GM23338 (cell line): Measurements from ENCODE around the gene DPYSL5. TPM values are rescaled to one million over a fixed set of nuclear protein-coding genes. Genes with fewer than 3 reads are reported as not detected.
A peak's percentile ranks its signal among the peaks of the same experiment; 100 is the strongest.

ENCODE experiments used
- ATAC-seq: fragments of 200-7000 bp; cut with Tn5 transposase; 3 replicates; pipeline ENCODE4 v1.9.1; 2020
- DNase-seq: peaks from one replicate; pipeline ENCODE4 v3.0.0-alpha.2; 2015; ENCODE audit warnings: low spot score
- H2AFZ ChIP-seq: fragments of 200-600 bp; sonication (generic); 2 replicates; pipeline ENCODE4 v1.8.0; 2016; ENCODE audit warnings: antibody characterized with exemption, mild to moderate bottlenecking, moderate library complexity
- H3F3A ChIP-seq: fragments of 200-600 bp; sonication (generic); replicated peaks from 2 replicates; pipeline ENCODE4 v1.8.0; 2017; ENCODE audit warnings: antibody characterized with exemption, mixed run types, low read depth
- H3K27ac ChIP-seq: fragments of 200-600 bp; sonication (generic); 2 replicates; pipeline ENCODE4 v1.6.1; 2016; ENCODE audit warnings: low read depth
- H3K27me3 ChIP-seq: fragments of 200-600 bp; sonication (generic); 2 replicates; pipeline ENCODE4 v1.8.0; 2016; ENCODE audit warnings: mild to moderate bottlenecking, mixed run types, moderate library complexity; ENCODE audit not compliant: insufficient read depth
- H3K36me3 ChIP-seq: fragments of 200-600 bp; sonication (generic); 2 replicates; pipeline ENCODE4 v1.8.0; 2016; ENCODE audit warnings: mild to moderate bottlenecking; ENCODE audit not compliant: insufficient read depth
- H3K4me1 ChIP-seq: fragments of 200-600 bp; sonication (generic); 2 replicates; pipeline ENCODE4 v1.8.0; 2016; ENCODE audit warnings: mild to moderate bottlenecking, moderate library complexity; ENCODE audit not compliant: insufficient read depth
- H3K4me2 ChIP-seq: fragments of 200-600 bp; sonication (generic); 2 replicates; pipeline ENCODE4 v1.7.1; 2017; ENCODE audit warnings: mixed run types
- H3K4me3 ChIP-seq: fragments of 200-600 bp; sonication (generic); 2 replicates; pipeline ENCODE4 v1.6.1; 2016; ENCODE audit warnings: mixed run types
- H3K79me2 ChIP-seq: fragments of 200-600 bp; sonication (generic); replicated peaks from 2 replicates; pipeline ENCODE4 v1.8.0; 2017; ENCODE audit warnings: mild to moderate bottlenecking; ENCODE audit not compliant: insufficient read depth
- H3K9me2 ChIP-seq: fragments of 200-600 bp; sonication (generic); 2 replicates; pipeline ENCODE4 v1.8.0; 2017; ENCODE audit not compliant: insufficient read depth
- H4K20me1 ChIP-seq: fragments of 200-600 bp; sonication (generic); replicated peaks from 2 replicates; pipeline ENCODE4 v1.8.0; 2017; ENCODE audit warnings: mild to moderate bottlenecking; ENCODE audit not compliant: insufficient read depth
- H3K27ac Mint-ChIP-seq: 2 replicates; pipeline ENCODE4 v1.8.0; 2020; ENCODE audit warnings: inconsistent platforms, mild to moderate bottlenecking, moderate library complexity, mixed read lengths
- H3K27me3 Mint-ChIP-seq: 3 replicates; pipeline ENCODE4 v1.8.0; 2022; ENCODE audit warnings: low read depth, mild to moderate bottlenecking, moderate library complexity, mixed read lengths, inconsistent platforms; ENCODE audit not compliant: insufficient read depth, poor library complexity
- H3K36me3 Mint-ChIP-seq: 3 replicates; pipeline ENCODE4 v1.8.0; 2021; ENCODE audit warnings: low read depth, mild to moderate bottlenecking, inconsistent platforms, moderate library complexity, mixed read lengths
- H3K4me1 Mint-ChIP-seq: 3 replicates; pipeline ENCODE4 v1.8.0; 2020; ENCODE audit warnings: mild to moderate bottlenecking, inconsistent platforms, mixed read lengths
- H3K4me3 Mint-ChIP-seq: 3 replicates; pipeline ENCODE4 v1.8.0; 2021; ENCODE audit warnings: moderate library complexity, mild to moderate bottlenecking, inconsistent platforms, mixed read lengths
- H3K9me3 Mint-ChIP-seq: 3 replicates; pipeline ENCODE4 v1.8.0; 2020; ENCODE audit warnings: moderate library complexity, mild to moderate bottlenecking, inconsistent platforms, mixed read lengths
- CREB1 ChIP-seq: fragments of 250-450 bp; sonication (Bioruptor Pico); IDR thresholded peaks from 2 replicates; pipeline ENCODE4 v1.5.0; 2020; ENCODE audit warnings: low read depth, mild to moderate bottlenecking, moderate library complexity
- EZH2 ChIP-seq: fragments of 200-600 bp; sonication (generic); IDR thresholded peaks from one replicate; pipeline ENCODE4 v1.8.0; 2017; ENCODE audit warnings: antibody characterized with exemption, mild to moderate bottlenecking, low read depth; ENCODE audit not compliant: unreplicated experiment
- EZH2phosphoT487 ChIP-seq: fragments of 200-600 bp; sonication (generic); IDR thresholded peaks from one replicate; pipeline ENCODE4 v1.8.1; 2018; ENCODE audit warnings: antibody characterized with exemption; ENCODE audit not compliant: unreplicated experiment
- NANOG ChIP-seq: IDR thresholded peaks from 2 replicates; pipeline ENCODE4 v1.6.1; 2016; ENCODE audit warnings: antibody characterized with exemption, borderline replicate concordance
- POLR2AphosphoS5 ChIP-seq: IDR thresholded peaks from 2 replicates; pipeline ENCODE4 v1.6.1; 2016; ENCODE audit warnings: antibody characterized with exemption, low read depth
- ZNF331 ChIP-seq: fragments of 250-450 bp; sonication (Bioruptor Pico); IDR thresholded peaks from 2 replicates; pipeline ENCODE4 v1.5.0; 2020; ENCODE audit warnings: low read depth, mild to moderate bottlenecking, moderate library complexity
- polyA plus RNA-seq: library from polyadenylated mRNA; unstranded; fragments of >200 nt; fragmentation: Nextera tagmentation; extraction: Ambion mirVana; gene quantifications from 2 replicates; pipeline ENCODE4 v1.2.1, GENCODE V29; 2016
- total RNA-seq: library from RNA; depleted of rRNA; stranded (reverse); fragments of >200 nt; shearing (Covaris generic); gene quantifications from 2 replicates; pipeline ENCODE4 v1.2.3, GENCODE V29; 2014
- TF ChIP-seq, protein P1 (sequence below): IDR thresholded peaks from 2 replicates; pipeline ENCODE4 v1.6.1; 2016; ENCODE audit warnings: antibody characterized with exemption
- TF ChIP-seq, protein P2 (sequence below): fragments of 250-450 bp; sonication (Bioruptor Pico); IDR thresholded peaks from 2 replicates; pipeline ENCODE4 v1.5.0; 2020; ENCODE audit warnings: mild to moderate bottlenecking, moderate library complexity
- TF ChIP-seq, protein P3 (sequence below): IDR thresholded peaks from one replicate; pipeline ENCODE4 v1.6.1; 2018; ENCODE audit warnings: antibody characterized with exemption; ENCODE audit not compliant: unreplicated experiment

Gene DPYSL5
- total and polyA plus RNA-seq, 2 experiments from 2014 or later: 3.1 to 8.1 TPM

DNA sequence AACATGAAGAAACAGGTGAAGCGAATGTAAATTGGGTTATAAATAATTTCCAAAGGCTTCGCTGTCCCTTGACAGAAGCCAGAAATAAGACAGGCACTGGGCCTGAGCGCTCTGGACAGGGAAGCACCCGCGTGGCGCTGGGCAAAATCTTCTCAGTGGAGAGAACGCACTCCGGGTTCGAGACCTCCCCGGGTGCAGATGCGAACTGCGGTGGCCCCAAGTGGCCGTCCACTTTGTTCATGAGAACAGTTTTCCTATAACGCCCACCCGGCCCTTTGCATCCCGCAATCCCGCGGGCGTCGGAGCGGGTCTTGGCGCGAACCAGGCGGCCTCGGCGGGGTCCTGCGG lies 651 bp upstream of the DPYSL5 start:
- H3K27ac Mint-ChIP-seq: no peak overlapping the region
- Histone ChIP-seq H3K4me1 (peaks cover 8% of the 10 kb centered on the region), H3K9me2 (no peaks in the 10 kb centered on the region), H3K27ac (no peak overlapping the region), H2AFZ (peak overlapping the region; percentile 80), H3K4me2 (peak overlapping the region; percentile 96), H3K79me2 (no peaks in the 10 kb centered on the region), H4K20me1 (peaks cover 10% of the 10 kb centered on the region), H3K27me3 (peaks cover 74% of the 10 kb centered on the region), H3F3A (0 out of 2 replicates have a peak, but pooled peaks cover 5% of the 10 kb centered on the region), H3K36me3 (no peaks in the 10 kb centered on the region), H3K4me3 (peak overlapping the region; percentile 82)
- H3K4me1 Mint-ChIP-seq: peaks cover 6% of the 10 kb centered on the region
- peak overlapping the region; percentile 81 for H3K4me3 Mint-ChIP-seq
- TF ChIP-seq EZH2phosphoT487: no peak
- no peak for TF ChIP-seq NANOG
- TF ChIP-seq EZH2: peak; percentile 9
- TF ChIP-seq, protein P1, sequence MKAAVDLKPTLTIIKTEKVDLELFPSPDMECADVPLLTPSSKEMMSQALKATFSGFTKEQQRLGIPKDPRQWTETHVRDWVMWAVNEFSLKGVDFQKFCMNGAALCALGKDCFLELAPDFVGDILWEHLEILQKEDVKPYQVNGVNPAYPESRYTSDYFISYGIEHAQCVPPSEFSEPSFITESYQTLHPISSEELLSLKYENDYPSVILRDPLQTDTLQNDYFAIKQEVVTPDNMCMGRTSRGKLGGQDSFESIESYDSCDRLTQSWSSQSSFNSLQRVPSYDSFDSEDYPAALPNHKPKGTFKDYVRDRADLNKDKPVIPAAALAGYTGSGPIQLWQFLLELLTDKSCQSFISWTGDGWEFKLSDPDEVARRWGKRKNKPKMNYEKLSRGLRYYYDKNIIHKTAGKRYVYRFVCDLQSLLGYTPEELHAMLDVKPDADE: no peak
- no peak for TF ChIP-seq POLR2AphosphoS5
- no peak for TF ChIP-seq CREB1
- TF ChIP-seq, protein P2, sequence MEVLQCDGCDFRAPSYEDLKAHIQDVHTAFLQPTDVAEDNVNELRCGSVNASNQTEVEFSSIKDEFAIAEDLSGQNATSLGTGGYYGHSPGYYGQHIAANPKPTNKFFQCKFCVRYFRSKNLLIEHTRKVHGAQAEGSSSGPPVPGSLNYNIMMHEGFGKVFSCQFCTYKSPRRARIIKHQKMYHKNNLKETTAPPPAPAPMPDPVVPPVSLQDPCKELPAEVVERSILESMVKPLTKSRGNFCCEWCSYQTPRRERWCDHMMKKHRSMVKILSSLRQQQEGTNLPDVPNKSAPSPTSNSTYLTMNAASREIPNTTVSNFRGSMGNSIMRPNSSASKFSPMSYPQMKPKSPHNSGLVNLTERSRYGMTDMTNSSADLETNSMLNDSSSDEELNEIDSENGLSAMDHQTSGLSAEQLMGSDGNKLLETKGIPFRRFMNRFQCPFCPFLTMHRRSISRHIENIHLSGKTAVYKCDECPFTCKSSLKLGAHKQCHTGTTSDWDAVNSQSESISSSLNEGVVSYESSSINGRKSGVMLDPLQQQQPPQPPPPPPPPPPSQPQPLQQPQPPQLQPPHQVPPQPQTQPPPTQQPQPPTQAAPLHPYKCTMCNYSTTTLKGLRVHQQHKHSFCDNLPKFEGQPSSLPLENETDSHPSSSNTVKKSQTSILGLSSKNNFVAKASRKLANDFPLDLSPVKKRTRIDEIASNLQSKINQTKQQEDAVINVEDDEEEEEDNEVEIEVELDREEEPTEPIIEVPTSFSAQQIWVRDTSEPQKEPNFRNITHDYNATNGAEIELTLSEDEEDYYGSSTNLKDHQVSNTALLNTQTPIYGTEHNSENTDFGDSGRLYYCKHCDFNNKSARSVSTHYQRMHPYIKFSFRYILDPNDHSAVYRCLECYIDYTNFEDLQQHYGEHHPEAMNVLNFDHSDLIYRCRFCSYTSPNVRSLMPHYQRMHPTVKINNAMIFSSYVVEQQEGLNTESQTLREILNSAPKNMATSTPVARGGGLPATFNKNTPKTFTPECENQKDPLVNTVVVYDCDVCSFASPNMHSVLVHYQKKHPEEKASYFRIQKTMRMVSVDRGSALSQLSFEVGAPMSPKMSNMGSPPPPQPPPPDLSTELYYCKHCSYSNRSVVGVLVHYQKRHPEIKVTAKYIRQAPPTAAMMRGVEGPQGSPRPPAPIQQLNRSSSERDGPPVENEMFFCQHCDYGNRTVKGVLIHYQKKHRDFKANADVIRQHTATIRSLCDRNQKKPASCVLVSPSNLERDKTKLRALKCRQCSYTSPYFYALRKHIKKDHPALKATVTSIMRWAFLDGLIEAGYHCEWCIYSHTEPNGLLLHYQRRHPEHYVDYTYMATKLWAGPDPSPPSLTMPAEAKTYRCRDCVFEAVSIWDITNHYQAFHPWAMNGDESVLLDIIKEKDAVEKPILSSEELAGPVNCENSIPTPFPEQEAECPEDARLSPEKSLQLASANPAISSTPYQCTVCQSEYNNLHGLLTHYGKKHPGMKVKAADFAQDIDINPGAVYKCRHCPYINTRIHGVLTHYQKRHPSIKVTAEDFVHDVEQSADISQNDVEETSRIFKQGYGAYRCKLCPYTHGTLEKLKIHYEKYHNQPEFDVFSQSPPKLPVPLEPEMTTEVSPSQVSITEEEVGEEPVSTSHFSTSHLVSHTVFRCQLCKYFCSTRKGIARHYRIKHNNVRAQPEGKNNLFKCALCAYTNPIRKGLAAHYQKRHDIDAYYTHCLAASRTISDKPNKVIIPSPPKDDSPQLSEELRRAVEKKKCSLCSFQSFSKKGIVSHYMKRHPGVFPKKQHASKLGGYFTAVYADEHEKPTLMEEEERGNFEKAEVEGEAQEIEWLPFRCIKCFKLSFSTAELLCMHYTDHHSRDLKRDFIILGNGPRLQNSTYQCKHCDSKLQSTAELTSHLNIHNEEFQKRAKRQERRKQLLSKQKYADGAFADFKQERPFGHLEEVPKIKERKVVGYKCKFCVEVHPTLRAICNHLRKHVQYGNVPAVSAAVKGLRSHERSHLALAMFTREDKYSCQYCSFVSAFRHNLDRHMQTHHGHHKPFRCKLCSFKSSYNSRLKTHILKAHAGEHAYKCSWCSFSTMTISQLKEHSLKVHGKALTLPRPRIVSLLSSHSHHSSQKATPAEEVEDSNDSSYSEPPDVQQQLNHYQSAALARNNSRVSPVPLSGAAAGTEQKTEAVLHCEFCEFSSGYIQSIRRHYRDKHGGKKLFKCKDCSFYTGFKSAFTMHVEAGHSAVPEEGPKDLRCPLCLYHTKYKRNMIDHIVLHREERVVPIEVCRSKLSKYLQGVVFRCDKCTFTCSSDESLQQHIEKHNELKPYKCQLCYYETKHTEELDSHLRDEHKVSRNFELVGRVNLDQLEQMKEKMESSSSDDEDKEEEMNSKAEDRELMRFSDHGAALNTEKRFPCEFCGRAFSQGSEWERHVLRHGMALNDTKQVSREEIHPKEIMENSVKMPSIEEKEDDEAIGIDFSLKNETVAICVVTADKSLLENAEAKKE (CRISPR knock-in tag): no peak
- TF ChIP-seq, protein P3, sequence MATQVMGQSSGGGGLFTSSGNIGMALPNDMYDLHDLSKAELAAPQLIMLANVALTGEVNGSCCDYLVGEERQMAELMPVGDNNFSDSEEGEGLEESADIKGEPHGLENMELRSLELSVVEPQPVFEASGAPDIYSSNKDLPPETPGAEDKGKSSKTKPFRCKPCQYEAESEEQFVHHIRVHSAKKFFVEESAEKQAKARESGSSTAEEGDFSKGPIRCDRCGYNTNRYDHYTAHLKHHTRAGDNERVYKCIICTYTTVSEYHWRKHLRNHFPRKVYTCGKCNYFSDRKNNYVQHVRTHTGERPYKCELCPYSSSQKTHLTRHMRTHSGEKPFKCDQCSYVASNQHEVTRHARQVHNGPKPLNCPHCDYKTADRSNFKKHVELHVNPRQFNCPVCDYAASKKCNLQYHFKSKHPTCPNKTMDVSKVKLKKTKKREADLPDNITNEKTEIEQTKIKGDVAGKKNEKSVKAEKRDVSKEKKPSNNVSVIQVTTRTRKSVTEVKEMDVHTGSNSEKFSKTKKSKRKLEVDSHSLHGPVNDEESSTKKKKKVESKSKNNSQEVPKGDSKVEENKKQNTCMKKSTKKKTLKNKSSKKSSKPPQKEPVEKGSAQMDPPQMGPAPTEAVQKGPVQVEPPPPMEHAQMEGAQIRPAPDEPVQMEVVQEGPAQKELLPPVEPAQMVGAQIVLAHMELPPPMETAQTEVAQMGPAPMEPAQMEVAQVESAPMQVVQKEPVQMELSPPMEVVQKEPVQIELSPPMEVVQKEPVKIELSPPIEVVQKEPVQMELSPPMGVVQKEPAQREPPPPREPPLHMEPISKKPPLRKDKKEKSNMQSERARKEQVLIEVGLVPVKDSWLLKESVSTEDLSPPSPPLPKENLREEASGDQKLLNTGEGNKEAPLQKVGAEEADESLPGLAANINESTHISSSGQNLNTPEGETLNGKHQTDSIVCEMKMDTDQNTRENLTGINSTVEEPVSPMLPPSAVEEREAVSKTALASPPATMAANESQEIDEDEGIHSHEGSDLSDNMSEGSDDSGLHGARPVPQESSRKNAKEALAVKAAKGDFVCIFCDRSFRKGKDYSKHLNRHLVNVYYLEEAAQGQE: no peak
- no peak for TF ChIP-seq ZNF331
- DNase-seq (no peak), ATAC-seq (no peak)
- no peaks in the 10 kb centered on the region for H3K9me3 Mint-ChIP-seq
- no peaks in the 10 kb centered on the region for H3K36me3 Mint-ChIP-seq
- peaks cover 49% of the 10 kb centered on the region for H3K27me3 Mint-ChIP-seq
